Heart left ventricle (tissue), 13 donors: ENCODE results near the gene NPRL2.

Experiments
- CTCF ChIP-seq, 12 donors: fragments of 200-600 bp; sonication (generic) in 4 of 12; IDR thresholded peaks; one replicate each; pipeline versions ENCODE4 v1.5.0 to v1.8.0; 2018 to 2022; ENCODE audit warnings: antibody characterized with exemption in 12 of 12, mild to moderate bottlenecking in 5 of 12
- POLR2A ChIP-seq, 2 donors: fragments of 450-650 bp; IDR thresholded peaks; one replicate each; pipeline ENCODE4 v1.6.1; 2017; ENCODE audit warnings: antibody characterized with exemption in 2 of 2, mild to moderate bottlenecking in 2 of 2, moderate library complexity in 2 of 2
- donor health status: ischemic (EF 13 %, LVEDD 7.1; RV severe dilation, severe dysfunction).
- donor health status: DM: no; HTN: yes; CAD: no.
- donor health status: DM: no; HTN: no; CAD: no.
- donor health status: ischemic (EF 25% LVEDD 6.9; RV normal size, moderate dysfunction).
- donor health status: ischemic (EF 25% LVEDD 5.7; RV mildly dilated, moderate dysfunction).
- donor health status: ischemic (EF 35%, LVEDD 5.7; RV mildly dilated, moderate dysfunction).
- donor health status: nonischemic (EF 11% LVEDD 7.7; RV severe dilation, severe dysfunction).
- donor health status: DM: yes; HTN: yes; CAD: no.
- donor health status: PGD.
- donor health status: ischemic (EF 29% LVEDD 5.4; RV normal size, mild dysfunction).
- donor health status: nonischemic (EF 23%, LVEDD 6.1; RV moderate dilation, normal function).

GRCh38 chr3:50342813-50343633, 7.6 kb downstream of the NPRL2 start:
- no peak for TF ChIP-seq CTCF (IDR thresholded peaks at IDR 0.05)
- TF ChIP-seq POLR2A (IDR thresholded peaks at IDR 0.05), result no peak
